Measurements from ENCODE around the gene STAC.
"Not testable (repeated sequence)": the region's sequence is repeated elsewhere in the genome, so short reads cannot be mapped to it uniquely, and the experiment has no call there.

Gene STAC

DNA sequence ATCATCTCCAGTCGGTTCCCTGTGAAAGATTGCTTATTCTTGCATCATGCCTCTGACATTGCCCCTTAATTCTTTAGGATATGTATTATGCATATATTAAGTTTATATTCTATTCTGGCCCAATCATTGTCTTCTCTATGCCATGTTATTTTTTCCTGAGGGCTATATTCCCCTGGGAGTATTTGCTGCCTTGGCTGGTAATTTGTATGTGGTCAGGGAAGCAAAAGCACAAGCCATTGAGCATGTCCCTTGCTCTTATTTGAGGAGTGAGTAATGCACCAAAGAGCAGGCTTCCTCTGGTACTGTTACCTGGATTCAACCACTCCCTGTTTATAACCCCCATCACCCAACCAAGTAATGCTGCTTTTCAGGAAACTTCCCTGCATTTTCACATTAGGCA, 36.3 kb downstream of the STAC start:
- no peak for DNase-seq (ENCODE audit: low spot score)

DNA sequence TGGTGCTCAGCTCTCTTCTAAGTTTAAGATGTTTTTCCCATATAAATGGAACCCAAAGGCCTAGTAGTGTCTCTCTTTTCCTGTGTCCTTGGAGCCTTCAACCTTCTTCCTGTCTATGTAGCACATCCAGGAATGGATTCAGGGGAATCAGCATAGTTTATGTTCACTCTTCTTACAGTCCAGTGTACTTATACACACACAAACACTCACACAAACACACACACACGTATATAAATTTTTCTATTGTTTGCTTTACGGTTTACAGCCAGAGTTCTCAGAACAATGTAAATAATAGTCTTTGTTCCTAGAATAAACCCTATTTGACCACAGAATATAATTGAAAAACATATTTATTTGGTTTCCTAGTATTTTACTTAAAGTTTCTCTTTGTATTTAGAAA, 36.9 kb downstream of the STAC start:
- no peak for DNase-seq (ENCODE audit: low spot score)

DNA sequence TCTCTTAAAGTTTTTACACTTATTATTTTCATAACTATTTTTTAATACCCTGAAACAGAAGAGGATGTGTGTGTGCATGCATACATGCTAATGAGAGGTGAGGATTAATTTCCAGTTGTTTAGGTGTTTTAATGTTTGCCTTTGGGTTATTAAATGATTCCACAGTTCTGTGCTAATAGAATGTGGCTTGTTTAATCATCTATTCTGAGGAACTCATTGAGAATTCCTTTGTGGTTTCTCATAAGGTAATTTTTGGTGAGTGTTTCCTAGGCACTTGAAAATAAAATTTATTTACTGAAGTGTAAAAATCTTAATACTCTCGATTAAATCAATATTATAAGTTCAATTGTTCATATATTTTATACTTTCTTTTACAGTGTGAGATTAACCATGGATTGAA, 38.0 kb downstream of the STAC start:
- no peak for DNase-seq (ENCODE audit: low spot score)

DNA sequence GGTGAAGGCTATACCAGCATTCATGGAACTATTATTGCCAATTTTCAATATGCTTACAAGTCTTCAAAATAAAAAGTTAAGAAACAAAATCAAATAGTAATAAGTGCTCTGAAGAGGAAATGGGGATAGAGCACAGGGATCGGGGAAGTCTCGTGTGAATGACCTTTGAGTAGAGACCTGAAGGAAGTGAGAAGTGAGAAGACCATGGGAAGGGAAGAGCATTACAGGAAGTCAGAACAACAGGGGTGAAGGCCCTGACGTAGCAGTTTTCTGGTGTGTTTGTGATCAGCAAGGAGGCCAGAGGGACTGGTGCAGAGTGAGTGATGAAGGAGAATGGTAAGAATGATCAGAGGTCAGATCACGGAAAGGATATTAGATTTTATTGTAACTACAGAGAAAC, 48.1 kb downstream of the STAC start:
- DNase-seq (ENCODE audit: low spot score): no peak

DNA sequence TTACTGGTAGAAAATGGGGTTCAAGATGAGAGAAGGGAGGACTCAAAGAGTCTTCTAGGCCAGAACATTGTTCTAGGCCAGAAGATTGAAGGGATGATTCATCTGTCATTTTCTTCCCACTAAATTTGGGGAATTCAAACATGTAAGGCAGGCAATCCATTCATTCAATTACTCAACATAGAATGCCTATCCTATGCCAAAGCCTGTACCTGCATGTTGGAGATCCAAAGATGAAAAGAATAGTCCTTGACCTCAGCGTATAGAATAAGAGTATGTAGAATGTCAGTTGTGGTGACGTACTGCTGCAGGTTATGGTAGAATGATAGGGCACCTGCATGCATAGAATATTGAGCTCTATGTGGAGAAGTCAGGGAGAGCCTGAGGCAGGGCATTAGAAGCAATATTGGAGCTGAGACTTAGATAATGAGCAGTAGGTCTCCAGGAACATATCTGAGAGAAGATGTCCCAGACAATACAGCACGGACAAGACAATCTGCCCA, 49.7 kb downstream of the STAC start:
- no peak for DNase-seq (ENCODE audit: low spot score)

DNA sequence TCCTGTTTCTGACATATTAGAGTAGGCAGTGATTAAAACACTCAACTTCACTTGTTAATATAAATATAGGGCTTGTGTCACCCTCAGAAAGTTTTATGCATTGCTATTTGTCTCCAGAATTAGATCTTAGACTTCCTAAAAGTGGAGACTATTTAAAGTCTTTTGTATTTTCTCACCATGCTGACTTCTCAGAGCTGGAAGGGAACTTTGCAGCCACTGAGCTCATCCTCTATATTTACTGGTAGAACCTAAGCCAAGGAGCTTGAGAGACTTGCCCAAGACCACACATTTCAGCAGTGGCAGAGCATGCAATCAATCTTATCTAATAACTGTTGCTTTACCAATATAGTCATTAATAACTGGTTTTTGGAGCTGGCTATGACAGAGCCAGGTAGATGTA, 53.2 kb downstream of the STAC start:
- DNase-seq (ENCODE audit: low spot score): no peak

DNA sequence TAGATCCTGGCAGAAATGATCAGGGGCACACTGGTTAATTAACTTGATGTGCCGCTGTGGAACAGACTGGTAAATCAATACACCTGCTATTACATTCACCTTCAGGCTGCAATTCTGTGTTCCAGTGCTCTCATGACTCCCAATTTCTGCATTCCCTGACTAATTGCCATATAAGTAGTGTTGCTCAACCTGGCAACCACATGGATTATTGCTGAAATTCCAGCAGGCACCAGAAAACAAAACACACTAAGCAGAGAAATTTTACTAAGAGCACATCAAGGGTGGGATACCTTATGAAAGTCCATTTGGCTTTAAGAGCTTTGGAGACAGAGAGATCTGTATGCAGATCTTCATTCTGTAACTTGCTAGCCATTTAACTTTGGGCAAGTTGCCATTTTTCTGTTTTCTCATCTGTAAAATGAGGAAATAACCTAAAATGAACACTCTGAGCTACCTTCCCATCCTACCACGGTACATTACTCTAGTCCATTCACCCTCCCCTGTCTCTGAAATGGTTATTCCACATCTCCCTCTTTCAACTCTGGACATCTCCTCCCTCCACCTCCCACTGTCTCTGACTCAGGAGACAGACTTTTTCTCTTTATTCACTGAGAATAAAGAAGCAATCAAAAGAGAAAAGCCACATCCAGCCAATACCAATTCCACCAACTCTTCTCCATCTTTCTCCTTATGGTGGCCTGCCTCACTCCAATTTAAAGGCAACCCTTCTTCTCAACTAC, 54.6 kb downstream of the STAC start:
- no peak for DNase-seq (ENCODE audit: low spot score)

DNA sequence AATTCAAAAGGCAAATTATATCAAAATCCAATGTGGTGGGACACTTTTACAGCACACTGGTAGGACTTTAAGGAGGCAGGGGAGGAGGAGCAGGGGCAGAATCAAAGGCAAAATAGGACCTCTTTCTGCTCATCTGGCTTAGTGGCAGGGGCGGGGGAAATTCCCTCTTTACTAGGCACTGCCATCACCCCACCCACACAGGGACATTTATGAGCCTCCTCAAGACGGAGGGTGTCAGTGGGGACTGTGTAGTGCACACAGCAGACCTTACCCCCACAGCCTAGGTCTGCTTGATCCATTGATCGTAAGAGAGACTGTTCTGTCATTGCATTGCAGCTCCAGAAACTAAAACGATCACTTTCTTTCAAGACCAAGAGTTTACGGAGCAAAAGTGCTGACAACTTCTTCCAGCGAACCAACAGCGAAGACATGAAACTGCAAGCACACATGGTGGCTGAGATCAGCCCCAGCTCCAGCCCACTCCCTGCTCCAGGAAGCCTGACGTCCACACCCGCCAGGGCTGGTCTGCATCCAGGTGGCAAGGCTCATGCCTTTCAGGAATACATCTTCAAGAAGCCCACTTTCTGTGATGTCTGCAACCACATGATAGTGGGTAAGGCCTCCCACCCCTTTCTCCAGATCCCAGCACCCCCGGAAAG, 62.9 kb downstream of the STAC start:
- no peak for DNase-seq (ENCODE audit: low spot score)

DNA sequence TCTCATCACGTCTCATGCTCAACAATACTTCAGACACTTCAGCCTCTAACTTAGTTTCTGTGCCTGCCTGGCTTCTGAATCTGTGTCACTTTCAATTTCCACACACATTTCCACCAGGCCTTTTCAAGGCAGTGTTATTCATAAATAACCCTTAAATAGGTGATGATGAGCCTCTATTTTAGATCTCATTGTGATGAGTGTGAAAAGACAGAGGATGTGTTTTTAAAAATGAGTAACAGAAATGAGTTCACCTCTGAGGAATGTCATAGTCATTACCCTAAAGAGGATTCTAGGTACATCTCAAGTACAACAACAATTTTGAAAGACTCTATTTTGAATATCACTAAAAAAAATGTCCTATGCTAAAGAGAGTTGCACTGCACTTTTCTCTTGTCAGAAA, 64.6 kb downstream of the STAC start:
- no peak for DNase-seq (ENCODE audit: low spot score)

DNA sequence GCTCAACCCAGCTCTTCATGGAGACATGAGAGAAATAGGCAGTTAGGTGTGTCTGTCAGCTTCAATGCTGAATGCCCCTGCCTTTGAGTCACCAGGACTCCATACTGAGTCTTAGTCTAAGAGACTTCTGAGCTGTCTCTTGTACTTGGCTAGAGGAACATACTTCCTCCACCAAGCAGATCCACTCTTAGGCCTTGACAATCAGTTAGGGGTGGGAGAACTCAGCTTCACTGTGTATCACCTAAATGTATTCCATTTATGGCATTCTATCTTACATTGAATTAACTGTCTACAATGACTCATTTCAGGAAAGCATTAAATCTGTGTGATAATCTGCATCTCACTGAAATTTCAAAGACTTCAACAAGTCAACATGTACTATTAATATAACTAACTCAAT, 66.0 kb downstream of the STAC start:
- DNase-seq (ENCODE audit: low spot score): no peak

DNA sequence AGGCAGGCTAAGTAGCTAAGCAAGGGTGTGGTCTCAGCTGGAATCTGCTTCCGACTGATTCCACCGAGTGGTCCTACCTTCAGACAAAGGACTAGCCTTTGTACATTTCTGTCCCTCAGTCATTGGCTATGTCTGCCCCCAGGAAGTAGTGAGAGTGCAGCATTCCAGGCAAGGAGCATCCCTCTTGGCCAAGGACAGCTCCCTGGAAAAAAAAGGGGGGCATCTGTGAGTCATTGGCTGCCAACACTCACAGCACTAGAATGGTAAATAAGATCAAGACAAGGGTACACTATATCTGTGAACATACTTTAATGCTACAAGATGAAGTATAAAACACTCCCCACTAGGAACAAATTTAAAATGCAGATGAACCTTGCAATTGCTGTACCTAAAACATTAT, 66.8 kb downstream of the STAC start:
- no peak for DNase-seq (ENCODE audit: low spot score)

DNA sequence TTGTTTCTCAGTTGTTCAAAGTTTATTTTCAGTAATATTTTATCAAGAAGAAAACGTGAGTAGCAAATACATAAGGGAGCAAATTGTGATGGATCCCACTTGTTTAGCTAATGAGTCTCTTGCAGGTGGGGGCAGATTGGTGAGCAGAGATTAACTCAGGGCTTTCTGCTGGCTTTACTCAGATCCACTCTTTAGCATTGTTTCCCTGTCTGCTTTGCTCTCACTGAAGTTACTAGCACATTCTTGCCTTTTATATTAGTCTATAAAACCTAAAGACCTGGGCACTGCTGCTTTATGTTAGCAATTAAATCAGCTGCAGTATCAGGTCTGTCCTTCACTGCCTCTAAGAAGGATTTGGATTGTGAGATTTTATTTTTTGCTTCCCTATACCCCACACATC, 71.5 kb downstream of the STAC start:
- no peak for DNase-seq (ENCODE audit: low spot score)

DNA sequence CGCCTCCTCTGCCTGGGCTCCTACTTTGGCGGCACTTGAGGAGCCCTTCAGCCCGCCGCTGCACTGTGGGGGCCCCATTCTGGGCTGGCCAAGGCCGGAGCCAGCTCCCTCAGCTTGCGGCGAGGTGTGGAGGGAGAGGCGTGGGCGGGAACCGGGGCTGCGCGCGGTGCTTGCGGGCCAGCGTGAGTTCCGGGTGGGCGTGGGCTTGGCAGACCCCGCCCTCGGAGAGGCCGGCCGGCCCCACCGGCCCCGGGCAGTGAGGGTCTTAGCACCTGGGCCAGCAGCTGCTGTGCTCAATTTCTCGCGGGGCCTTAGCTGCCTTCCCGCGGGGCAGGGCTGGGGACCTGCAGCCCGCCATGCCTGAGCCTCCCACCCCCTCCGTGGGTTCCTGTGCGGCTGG, 72.9 kb downstream of the STAC start:
- DNase-seq (ENCODE audit: low spot score): peak; percentile 7

DNA sequence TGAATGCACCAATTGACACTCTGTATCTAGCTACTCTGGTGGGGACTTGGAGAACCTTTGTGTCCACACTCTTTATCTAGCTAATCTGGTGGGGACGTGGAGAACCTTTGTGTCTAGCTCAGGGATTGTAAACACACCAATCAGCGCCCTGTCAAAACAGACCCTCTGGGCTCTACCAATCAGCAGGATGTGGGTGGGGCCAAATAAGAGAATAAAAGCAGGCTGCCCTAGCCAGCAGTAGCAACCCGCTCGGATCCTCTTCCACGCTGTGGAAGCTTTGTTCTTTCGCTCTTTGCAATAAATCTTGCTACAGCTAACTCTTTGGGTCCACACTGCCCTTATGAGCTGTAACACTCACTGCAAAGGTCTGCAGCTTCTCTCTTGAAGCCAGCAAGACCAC, 73.6 kb downstream of the STAC start:
- DNase-seq (ENCODE audit: low spot score): peak; percentile 3

DNA sequence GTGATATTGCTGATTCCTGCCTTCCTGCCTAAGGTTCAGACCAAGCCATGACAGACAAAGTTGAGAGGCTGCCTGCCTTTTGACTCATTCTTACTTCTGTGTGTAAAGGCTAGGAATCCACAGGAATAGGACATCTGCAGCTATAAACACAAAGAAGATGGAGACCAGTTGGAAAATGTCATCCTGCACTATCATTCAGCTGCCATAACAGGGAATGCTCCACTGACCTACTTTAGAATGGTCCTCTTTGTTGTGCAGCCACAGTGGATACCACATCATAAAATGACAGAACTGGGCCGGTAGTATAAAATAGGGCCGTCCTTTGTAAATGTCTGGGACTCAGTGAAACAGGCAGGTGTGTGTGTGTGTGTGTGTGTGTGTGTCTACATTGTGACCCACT, 75.1 kb downstream of the STAC start:
- no peak for DNase-seq (ENCODE audit: low spot score)

DNA sequence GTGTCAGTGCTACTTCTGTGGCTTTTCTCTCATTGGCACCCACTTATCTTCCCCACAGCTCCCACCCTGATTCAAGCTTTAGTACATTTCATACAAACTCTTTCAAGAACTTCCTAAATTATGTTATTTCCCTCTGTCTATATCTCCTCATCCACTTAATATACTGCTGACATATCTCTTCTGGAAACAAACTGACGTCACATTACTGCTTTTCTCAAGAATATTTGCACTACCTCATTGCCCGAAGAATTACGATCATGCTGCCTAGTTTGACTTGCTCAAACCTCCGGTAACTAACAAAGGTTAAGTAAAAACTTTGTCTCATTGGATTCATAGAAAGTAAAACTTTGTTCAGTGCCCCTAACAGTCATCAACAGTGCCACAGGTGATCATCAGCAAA, 76.5 kb downstream of the STAC start:
- no peak for DNase-seq (ENCODE audit: low spot score)

DNA sequence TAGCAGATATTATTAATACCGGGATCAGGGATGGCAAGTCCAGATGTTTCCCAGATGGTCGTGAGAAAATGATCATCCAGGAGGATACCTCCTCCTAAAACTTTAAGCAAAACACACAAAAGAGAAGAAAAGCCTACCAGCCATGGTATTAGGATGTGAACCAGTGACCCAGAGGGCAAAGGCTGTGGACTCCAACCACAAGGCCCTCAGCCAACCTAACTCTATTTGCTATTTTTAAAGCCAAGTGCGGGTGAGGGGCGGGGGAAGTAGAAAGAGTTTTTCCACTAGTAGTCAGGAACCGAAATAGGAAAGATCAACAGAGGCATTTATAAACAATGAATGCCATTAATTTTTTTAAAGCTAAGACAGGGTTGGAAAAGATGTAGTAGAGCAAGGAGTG, 77.4 kb downstream of the STAC start:
- no peak for DNase-seq (ENCODE audit: low spot score)

DNA sequence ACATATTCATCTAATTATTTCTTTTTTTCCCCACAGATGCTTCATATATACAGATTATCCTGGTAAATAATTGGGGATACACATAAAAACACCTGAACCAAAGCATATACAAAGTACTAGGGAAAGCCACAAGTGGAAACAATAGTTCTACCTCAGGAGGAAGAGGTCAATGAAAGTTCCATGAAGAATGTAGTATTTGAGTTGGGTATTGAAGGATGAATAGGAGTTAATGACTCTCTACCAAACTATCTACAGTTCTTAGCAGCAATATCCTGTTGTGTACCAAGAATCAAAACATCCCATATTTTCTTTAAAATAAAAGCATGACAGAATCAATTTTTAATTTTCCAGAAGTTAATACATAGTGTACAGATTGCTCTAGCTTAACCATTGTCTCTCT, 78.9 kb downstream of the STAC start:
- no peak for DNase-seq (ENCODE audit: low spot score)

DNA sequence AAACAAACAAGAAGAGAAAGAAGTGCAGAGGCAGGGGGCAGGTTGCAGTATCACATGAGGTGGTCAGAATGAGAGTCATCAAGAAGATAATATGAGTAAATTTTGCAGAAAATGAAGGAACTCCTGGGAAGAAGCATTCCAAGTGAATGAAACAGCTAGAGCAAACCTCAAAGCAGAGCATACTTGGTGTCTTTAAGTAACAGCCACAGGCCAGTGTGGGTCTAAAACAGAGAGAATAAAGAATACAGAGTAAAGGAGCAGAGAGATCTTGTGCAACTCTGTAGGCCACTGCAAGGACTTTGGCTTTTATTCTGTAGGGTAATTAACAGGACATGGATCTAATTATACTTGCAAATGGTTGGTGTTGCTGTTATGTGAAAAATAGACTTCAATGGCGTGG, 81.3 kb downstream of the STAC start:
- DNase-seq (ENCODE audit: low spot score): no peak

DNA sequence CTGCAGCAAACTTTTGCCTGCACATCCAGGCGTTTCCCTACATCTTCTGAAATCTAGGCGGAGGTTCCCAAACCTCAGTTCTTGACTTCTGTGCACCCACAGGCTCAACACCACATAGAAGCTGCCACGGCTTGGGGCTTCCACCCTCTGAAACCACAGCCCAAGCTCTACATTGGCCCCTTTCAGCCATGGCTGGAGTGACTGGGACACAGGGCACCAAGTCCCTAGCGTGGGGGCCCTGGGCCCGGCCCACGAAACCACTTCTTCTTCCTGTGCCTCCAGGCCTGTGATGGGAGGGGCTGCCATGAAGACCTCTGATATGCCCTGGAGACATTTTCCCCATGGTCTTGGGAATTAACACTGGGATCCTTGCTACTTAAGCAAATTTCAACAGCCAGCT, 91.7 kb downstream of the STAC start:
- DNase-seq (ENCODE audit: low spot score): not testable (repeated sequence)

DNA sequence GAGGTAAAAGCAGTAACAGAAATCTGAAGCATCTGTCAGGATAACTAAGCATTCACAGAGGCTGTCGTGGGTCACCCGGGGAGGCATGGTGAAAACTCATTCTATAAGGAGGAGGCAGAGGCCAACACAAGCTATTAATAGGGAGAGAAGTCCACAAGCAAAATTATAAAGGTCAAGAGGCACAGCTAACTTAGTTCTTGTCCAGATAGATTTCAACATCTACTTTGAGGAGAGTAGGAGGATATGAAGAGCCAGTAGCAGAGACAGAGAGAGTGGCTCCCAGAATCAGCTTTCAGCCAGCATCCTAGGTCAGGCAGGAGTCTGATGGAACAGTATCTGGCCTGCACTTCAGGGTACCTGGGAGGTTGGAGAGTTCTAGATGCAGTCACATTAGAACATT, 95.3 kb downstream of the STAC start:
- no peak for DNase-seq (ENCODE audit: low spot score)

DNA sequence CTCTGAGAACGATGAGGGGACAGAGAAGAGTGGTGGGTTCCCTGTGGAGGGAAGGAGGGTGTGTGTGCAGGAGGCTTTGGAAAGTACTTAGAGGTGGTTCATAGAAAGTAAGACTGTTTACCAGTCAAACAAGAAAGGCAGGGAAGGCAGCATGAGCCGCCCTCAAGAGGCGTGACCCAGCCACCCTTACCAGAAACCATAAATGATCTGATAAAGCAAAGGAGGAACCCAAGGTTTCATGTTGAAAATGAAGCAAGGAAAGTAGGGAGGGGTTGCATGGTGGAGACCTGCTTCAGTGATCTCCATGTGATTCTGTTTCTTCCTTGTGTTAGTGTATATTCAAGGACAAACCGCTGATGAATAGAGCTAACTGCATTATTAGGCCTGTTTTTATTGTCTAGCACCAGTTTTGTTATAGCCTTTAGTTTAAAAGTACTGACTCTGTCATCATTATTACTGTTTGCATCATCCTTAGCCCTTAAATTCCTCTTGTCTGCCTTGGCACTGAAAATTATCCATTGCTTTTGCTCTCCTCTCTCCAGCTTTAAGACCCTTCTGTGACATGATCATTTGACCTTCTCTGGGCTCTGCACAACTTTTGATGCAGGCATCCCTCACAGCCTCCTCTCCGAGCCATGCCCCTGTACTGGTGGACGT, 96.1 kb downstream of the STAC start:
- no peak for DNase-seq (ENCODE audit: low spot score)

DNA sequence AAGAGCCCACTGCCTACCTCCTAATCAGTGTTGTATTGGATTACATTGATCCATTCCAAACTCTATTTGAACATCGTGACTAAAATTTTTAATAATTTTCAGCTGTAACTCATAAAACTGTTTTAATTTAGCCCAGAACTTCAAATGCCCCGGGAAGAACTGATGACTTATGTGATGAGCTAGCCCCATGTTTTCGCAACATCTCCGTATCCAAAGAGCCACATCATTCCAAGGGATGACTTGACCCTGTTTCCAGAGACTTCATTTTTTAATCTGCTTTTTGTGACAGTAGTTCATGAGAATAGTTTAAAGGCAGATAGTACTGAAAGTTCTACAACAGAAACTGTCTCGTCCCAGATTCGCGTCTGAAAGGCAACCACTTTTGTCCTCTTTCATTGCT, 97.4 kb downstream of the STAC start:
- no peak for DNase-seq (ENCODE audit: low spot score)

All from CD4-positive, alpha-beta T cell treated with Interleukin-15 for 4 hours (primary cell).